SK-N-SH (cell line): Measurements from ENCODE around the gene KANTR. TPM values are rescaled to one million over a fixed set of nuclear protein-coding genes. Genes with fewer than 3 reads are reported as not detected.
A peak's percentile ranks its signal among the peaks of the same experiment; 100 is the strongest.

Experiments
- CTCF ChIA-PET: fragments of 300-600, 350-600 bp; formaldehyde crosslinking; extraction: SDS; loops from one replicate; lab custom pipeline; 2021; lab: Yijun Ruan, JAX
- POLR2A ChIA-PET: fragments of 350-600 bp; sonication (Branson Sonifier 250); formaldehyde crosslinking; extraction: SDS; loops from one replicate; lab custom pipeline; 2020; ENCODE audit warnings: antibody characterized with exemption, inconsistent platforms; lab: Yijun Ruan, JAX
- DNase-seq: peaks from one replicate; pipeline ENCODE4 v3.0.0; 2012
- H2AFZ ChIP-seq: fragments of 200-600 bp; sonication (generic); 2 replicates; pipeline ENCODE4 v1.8.1; 2016; ENCODE audit warnings: antibody characterized with exemption, mild to moderate bottlenecking, low read depth
- H3F3A ChIP-seq: fragments of 200-600 bp; sonication (generic); replicated peaks from 2 replicates; pipeline ENCODE3; 2016; ENCODE audit warnings: antibody characterized with exemption, mild to moderate bottlenecking; ENCODE audit not compliant: insufficient read depth
- H3K27ac ChIP-seq, 2 experiments: fragments of 200-500 bp in 1 of 2; fragments of 200-600 bp in 1 of 2; sonication (Bioruptor generic) in 1 of 2; sonication (generic), shearing (Covaris generic) in 1 of 2; 2 replicates each; pipeline versions ENCODE4 v1.5.1 to v1.6.1; 2014 to 2016; ENCODE audit warnings: low read depth in 2 of 2, inconsistent platforms in 1 of 2, low read length in 1 of 2, mild to moderate bottlenecking in 1 of 2, mixed read lengths in 1 of 2
- H3K27me3 ChIP-seq: fragments of 200-600 bp; sonication (generic), shearing (Covaris generic); 2 replicates; pipeline ENCODE4 v1.6.1; 2016; ENCODE audit warnings: mixed run types; ENCODE audit not compliant: insufficient read depth
- H3K36me3 ChIP-seq, 2 experiments: fragments of 200-500 bp in 1 of 2; fragments of 200-600 bp in 1 of 2; sonication (Bioruptor generic) in 1 of 2; sonication (generic) in 1 of 2; replicated peaks in 1 of 2; 2 replicates each; pipeline versions ENCODE3 to v1.5.1; 2014 to 2016; ENCODE audit warnings: low read length in 1 of 2, mild to moderate bottlenecking in 1 of 2; ENCODE audit not compliant: insufficient read depth in 2 of 2, control insufficient read depth in 1 of 2
- H3K4me1 ChIP-seq, 2 experiments: fragments of 200-500 bp in 1 of 2; fragments of 200-600 bp in 1 of 2; sonication (Bioruptor generic) in 1 of 2; sonication (generic), shearing (Covaris generic) in 1 of 2; 2 replicates each; pipeline versions ENCODE4 v1.5.1 to v1.6.1; 2014 to 2016; ENCODE audit warnings: low read depth in 1 of 2, low read length in 1 of 2, mixed run types in 1 of 2; ENCODE audit not compliant: insufficient read depth in 2 of 2, control insufficient read depth in 1 of 2
- H3K4me2 ChIP-seq: fragments of 200-600 bp; sonication (generic), shearing (Covaris generic); 2 replicates; pipeline ENCODE4 v1.6.1; 2017; ENCODE audit warnings: mixed run types
- H3K4me3 ChIP-seq, 2 experiments: fragments of 200-500 bp in 1 of 2; fragments of 200-600 bp in 1 of 2; sonication (Bioruptor generic) in 1 of 2; sonication (generic), shearing (Covaris generic) in 1 of 2; 2 replicates each; pipeline versions ENCODE4 v1.5.1 to v1.8.1; 2014 to 2016; ENCODE audit warnings: low read depth in 2 of 2, inconsistent platforms in 1 of 2, low read length in 1 of 2, mild to moderate bottlenecking in 1 of 2, mixed read lengths in 1 of 2, moderate library complexity in 1 of 2
- H3K79me2 ChIP-seq: fragments of 200-600 bp; sonication (generic); 2 replicates; pipeline ENCODE4 v1.8.1; 2017; ENCODE audit warnings: mild to moderate bottlenecking; ENCODE audit not compliant: insufficient read depth
- H3K9ac ChIP-seq: fragments of 200-600 bp; sonication (generic); 2 replicates; pipeline ENCODE4 v1.6.1; 2017; ENCODE audit warnings: mixed run types
- H3K9me2 ChIP-seq: fragments of 200-600 bp; sonication (generic); 2 replicates; pipeline ENCODE4 v1.6.1; 2017; ENCODE audit warnings: mixed run types
- H3K9me3 ChIP-seq: fragments of 200-600 bp; sonication (generic); 2 replicates; pipeline ENCODE4 v1.6.1; 2017; ENCODE audit warnings: mixed run types, mild to moderate bottlenecking, moderate library complexity
- H4K20me1 ChIP-seq: fragments of 200-600 bp; sonication (generic); 2 replicates; pipeline ENCODE4 v1.6.1; 2017; ENCODE audit warnings: mild to moderate bottlenecking, mixed run types; ENCODE audit not compliant: insufficient read depth
- CHD2 ChIP-seq: fragments of 150-350 bp; IDR thresholded peaks from 2 replicates; pipeline ENCODE4 v1.6.1; 2018; ENCODE audit warnings: low read length; ENCODE audit not compliant: partially characterized antibody
- ELF1 ChIP-seq: IDR thresholded peaks from 2 replicates; pipeline ENCODE4 v1.4.0; 2012
- EP300 ChIP-seq, 2 experiments: IDR thresholded peaks; 2 replicates each; pipeline versions ENCODE4 v1.4.0 to v1.6.1; 2012; ENCODE audit warnings: borderline replicate concordance in 1 of 2, low read depth in 1 of 2, low read length in 1 of 2
- EZH2phosphoT487 ChIP-seq: fragments of 200-600 bp; sonication (generic); IDR thresholded peaks from 2 replicates; pipeline ENCODE4 v1.6.1; 2017; ENCODE audit warnings: low read depth, mixed run types, mild to moderate bottlenecking, antibody characterized with exemption, moderate library complexity, borderline replicate concordance
- FOSL2 ChIP-seq: IDR thresholded peaks from 2 replicates; pipeline ENCODE4 v1.4.0; 2012; ENCODE audit warnings: low read depth, mild to moderate bottlenecking, moderate library complexity, borderline replicate concordance
- FOXJ3 ChIP-seq: sonication (generic); formaldehyde crosslinking; IDR thresholded peaks from 2 replicates; pipeline ENCODE4 v1.5.1; 2020; ENCODE audit warnings: mild to moderate bottlenecking, missing genetic modification reagents
- GATA2 ChIP-seq: sonication (generic); formaldehyde crosslinking; IDR thresholded peaks from 2 replicates; pipeline ENCODE4 v1.5.0; 2020; ENCODE audit warnings: mild to moderate bottlenecking, missing genetic modification reagents
- MEF2A ChIP-seq: IDR thresholded peaks from 2 replicates; pipeline ENCODE4 v1.4.0; 2012; ENCODE audit warnings: low read depth, borderline replicate concordance
- MXI1 ChIP-seq: IDR thresholded peaks from 2 replicates; pipeline ENCODE4 v1.6.1; 2012; ENCODE audit warnings: mild to moderate bottlenecking, low read depth, low read length, improper control_type of control experiment
- NRF1 ChIP-seq: IDR thresholded peaks from 2 replicates; pipeline ENCODE4 v1.6.1; 2012; ENCODE audit warnings: low read depth, mild to moderate bottlenecking, low read length
- POLR2AphosphoS5 ChIP-seq: IDR thresholded peaks from 2 replicates; pipeline ENCODE4 v1.6.1; 2012; ENCODE audit warnings: low read depth, low read length
- RAD21 ChIP-seq: IDR thresholded peaks from 2 replicates; pipeline ENCODE4 v1.6.1; 2012; ENCODE audit warnings: mild to moderate bottlenecking, low read length
- RCOR1 ChIP-seq: fragments of 150-350 bp; IDR thresholded peaks from 2 replicates; pipeline ENCODE4 v1.6.1; 2017; ENCODE audit warnings: antibody characterized with exemption, low read length
- WGBS: methylation state at CpG from one replicate; pipeline ENCODE4 v1.1.6; 2017; ENCODE audit warnings: low lambda C conversion rate; 5-methylcytosine and 5-hydroxymethylcytosine counted together
- polyA plus RNA-seq, 3 experiments: library from polyadenylated mRNA; depleted of rRNA; stranded (reverse); fragments of >200 nt; gene quantifications; 2 replicates each; pipeline ENCODE4 v1.2.3, GENCODE V29; 2012
- TF ChIP-seq, protein P1 (sequence below): IDR thresholded peaks from 2 replicates; pipeline ENCODE4; 2012
- TF ChIP-seq, protein P2 (sequence below): fragments of 200-600 bp; sonication (generic); IDR thresholded peaks from 2 replicates; pipeline ENCODE4 v1.6.1; 2017; ENCODE audit warnings: antibody characterized with exemption, mild to moderate bottlenecking, moderate library complexity
- TF ChIP-seq, protein P3 (sequence below): IDR thresholded peaks from 2 replicates; pipeline ENCODE4 v1.4.0; 2012; ENCODE audit warnings: low read depth

Gene KANTR
- polyA plus RNA-seq, 1 of the 3 experiments (the other 2 are of a cell fraction), result 2.1 TPM

DNA sequence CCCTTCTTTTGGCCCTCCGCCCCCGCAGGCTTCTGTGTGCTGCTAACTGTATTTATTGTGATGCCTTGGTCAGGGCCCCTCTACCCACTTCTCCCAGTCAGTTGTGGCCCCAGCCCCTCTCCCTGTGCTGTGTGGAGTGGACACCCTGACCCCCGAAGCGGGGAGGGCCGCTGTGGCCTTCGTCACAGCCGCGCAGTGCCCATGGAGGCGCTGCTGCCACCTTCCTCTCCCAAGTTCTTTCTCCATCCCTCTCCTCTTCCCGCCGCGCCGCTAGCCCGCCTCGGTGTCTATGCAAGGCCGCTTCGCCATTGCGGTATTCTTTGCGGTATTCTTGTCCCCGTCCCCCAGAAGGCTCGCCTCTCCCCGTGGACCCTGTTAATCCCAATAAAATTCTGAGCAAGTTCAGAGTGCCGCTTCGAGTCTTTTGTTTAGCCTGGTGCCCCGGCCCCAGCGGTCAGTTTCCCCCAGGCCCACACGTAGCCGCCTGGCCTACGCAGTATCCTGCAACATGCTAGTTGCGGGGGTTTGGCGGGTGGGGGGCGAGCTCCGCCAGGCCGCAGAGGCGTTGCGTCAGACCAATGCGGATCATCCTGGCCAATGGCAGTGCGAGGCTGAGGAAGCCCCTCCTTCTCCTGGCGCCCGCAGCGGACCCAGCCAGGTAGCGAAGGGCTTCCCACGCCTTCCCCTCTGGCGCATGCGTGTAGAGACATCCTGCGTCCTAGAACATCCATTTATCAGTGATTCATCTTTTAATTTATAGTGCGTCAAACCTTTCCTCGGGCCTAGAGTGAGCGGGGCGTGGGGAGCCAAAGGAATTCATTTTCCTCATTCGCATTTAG lies 5.6 kb upstream of the KANTR start:
- peak overlapping the region; percentile 94 for H2AFZ ChIP-seq
- H3K4me3 ChIP-seq, result peak overlapping the region; percentile 52 to 57
- POLR2A ChIA-PET, result interaction anchor here (1.6 kb wide), 1 partner anchor 15 kb away, joined by 5 read pairs; no protein-coding TSS in a partner anchor
- H3K9me2 ChIP-seq, result no peaks in the 10 kb centered on the region
- H3K36me3 ChIP-seq, result peaks cover 4 to 10% of the 10 kb centered on the region in 2 experiments
- WGBS, result 21% methylated on average over 50 of the region's 51 CpGs
- peak overlapping the region; percentile 79 for H3K9ac ChIP-seq
- peak overlapping the region; percentile 74 for H3K4me2 ChIP-seq
- H3K79me2 ChIP-seq, result no peaks in the 10 kb centered on the region
- CTCF ChIA-PET, result interaction anchor here (0.6 to 6.0 kb wide), 4 partner anchors 11 to 93 kb away, joined by 3 to 41 read pairs (median 4); no protein-coding TSS in a partner anchor
- peaks cover 0 to 13% of the 10 kb centered on the region in 2 experiments; a peak in 1 of 4 replicates for H3K4me1 ChIP-seq
- TF ChIP-seq, protein P1, sequence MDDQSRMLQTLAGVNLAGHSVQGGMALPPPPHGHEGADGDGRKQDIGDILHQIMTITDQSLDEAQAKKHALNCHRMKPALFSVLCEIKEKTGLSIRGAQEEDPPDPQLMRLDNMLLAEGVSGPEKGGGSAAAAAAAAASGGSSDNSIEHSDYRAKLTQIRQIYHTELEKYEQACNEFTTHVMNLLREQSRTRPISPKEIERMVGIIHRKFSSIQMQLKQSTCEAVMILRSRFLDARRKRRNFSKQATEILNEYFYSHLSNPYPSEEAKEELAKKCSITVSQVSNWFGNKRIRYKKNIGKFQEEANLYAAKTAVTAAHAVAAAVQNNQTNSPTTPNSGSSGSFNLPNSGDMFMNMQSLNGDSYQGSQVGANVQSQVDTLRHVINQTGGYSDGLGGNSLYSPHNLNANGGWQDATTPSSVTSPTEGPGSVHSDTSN, result peak; percentile 44; the same call in 1 of the 2 replicates
- peak; percentile 75 for TF ChIP-seq NRF1
- no peak for TF ChIP-seq FOSL2
- TF ChIP-seq POLR2AphosphoS5, result peak; percentile 40; the same call in 1 of the 2 replicates
- 0 out of 2 replicates have a peak, but pooled peaks have one; percentile 15 for TF ChIP-seq GATA2 (CRISPR knock-in tag)
- no peak for TF ChIP-seq FOXJ3 (CRISPR knock-in tag)
- TF ChIP-seq CHD2, result no peak
- TF ChIP-seq, protein P2, sequence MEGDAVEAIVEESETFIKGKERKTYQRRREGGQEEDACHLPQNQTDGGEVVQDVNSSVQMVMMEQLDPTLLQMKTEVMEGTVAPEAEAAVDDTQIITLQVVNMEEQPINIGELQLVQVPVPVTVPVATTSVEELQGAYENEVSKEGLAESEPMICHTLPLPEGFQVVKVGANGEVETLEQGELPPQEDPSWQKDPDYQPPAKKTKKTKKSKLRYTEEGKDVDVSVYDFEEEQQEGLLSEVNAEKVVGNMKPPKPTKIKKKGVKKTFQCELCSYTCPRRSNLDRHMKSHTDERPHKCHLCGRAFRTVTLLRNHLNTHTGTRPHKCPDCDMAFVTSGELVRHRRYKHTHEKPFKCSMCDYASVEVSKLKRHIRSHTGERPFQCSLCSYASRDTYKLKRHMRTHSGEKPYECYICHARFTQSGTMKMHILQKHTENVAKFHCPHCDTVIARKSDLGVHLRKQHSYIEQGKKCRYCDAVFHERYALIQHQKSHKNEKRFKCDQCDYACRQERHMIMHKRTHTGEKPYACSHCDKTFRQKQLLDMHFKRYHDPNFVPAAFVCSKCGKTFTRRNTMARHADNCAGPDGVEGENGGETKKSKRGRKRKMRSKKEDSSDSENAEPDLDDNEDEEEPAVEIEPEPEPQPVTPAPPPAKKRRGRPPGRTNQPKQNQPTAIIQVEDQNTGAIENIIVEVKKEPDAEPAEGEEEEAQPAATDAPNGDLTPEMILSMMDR, result no peak
- no peaks in the 10 kb centered on the region; the same call in 1 of the 2 replicates for H3K27me3 ChIP-seq
- H4K20me1 ChIP-seq, result peaks cover 6% of the 10 kb centered on the region
- DNase-seq, result peak; percentile 86
- peaks cover 12% of the 10 kb centered on the region for H3F3A ChIP-seq
- H3K9me3 ChIP-seq, result no peaks in the 10 kb centered on the region
- H3K27ac ChIP-seq, result peak overlapping the region; percentile 77 to 86

DNA sequence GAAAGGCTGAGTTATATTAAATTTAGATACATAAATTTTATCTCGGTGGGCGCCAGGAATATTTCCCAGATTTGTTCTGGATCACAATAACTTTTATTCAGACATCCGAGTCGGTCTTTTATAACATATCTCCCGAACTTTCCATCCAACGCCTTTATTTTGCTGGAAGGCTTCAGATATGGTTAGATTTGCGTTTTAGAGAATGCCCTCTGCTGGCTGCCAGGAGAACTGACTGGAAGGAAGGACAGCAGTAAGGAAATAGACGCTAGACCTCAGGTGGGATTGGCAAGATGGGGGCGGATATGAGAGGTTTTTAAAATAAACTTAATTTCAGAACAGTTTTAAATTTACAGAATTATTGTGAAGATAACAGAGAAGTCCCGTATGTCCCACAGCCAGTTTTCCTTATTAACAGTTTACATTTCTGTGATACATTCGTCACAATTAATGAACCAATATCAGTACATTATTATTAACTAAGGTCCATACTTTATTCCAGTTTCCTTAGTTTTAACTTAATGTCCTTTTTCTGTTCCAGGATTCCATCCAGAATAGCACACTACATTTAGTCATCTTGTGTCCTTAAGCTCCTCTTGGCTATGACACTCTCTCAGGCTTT lies 4.6 kb upstream of the KANTR start:
- Histone ChIP-seq H3K36me3 (peaks cover 0 to 10% of the 10 kb centered on the region in 2 experiments), H3K9me2 (no peaks in the 10 kb centered on the region), H2AFZ (peak overlapping the region; percentile 94; the same call in 1 of the 2 replicates), H3K9me3 (no peaks in the 10 kb centered on the region), H3K4me1 (peaks cover 0 to 9% of the 10 kb centered on the region in 2 experiments; a peak in 1 of 4 replicates), H3K4me2 (peak overlapping the region; percentile 74), H3F3A (peaks cover 12% of the 10 kb centered on the region), H3K27ac (peak overlapping the region; percentile 77 to 86), H4K20me1 (no peaks in the 10 kb centered on the region), H3K79me2 (no peaks in the 10 kb centered on the region), H3K27me3 (no peaks in the 10 kb centered on the region; the same call in 1 of the 2 replicates), H3K4me3 (peak overlapping the region; percentile 52 to 57), H3K9ac (peak overlapping the region; percentile 79)
- POLR2A ChIA-PET, result interaction anchor here (1.6 kb wide), 1 partner anchor 16 kb away, joined by 5 read pairs; no protein-coding TSS in a partner anchor
- peak; percentile 66 for DNase-seq
- 5% methylated on average over 11 of the region's 11 CpGs for WGBS
- CTCF ChIA-PET, result interaction anchor here (0.7 to 6.0 kb wide), 6 partner anchors 11 to 43 kb away, joined by 3 to 41 read pairs (median 4); no protein-coding TSS in a partner anchor
- TF ChIP-seq EP300 (IDR thresholded peaks at IDR 0.05; ENCODE audit: borderline replicate concordance in 1 of 2, low read depth in 1 of 2, low read length in 1 of 2) (no peak), MEF2A (no peak), ELF1 (no peak), RCOR1 (no peak), NRF1 (no peak), MXI1 (peak; percentile 47; the same call in 1 of the 2 replicates), CHD2 (peak; percentile 13), FOXJ3 (CRISPR knock-in tag) (no peak), EZH2phosphoT487 (no peak), RAD21 (peak; percentile 61), POLR2AphosphoS5 (no peak)
- TF ChIP-seq, protein P3, sequence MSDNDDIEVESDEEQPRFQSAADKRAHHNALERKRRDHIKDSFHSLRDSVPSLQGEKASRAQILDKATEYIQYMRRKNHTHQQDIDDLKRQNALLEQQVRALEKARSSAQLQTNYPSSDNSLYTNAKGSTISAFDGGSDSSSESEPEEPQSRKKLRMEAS, result no peak
- TF ChIP-seq, protein P1, result no peak
- TF ChIP-seq, protein P2, result peak; percentile 92
